ENCODE data around the gene BTBD9. TPM values are rescaled to one million over a fixed set of nuclear protein-coding genes. Genes with fewer than 3 reads are reported as not detected.

The BTBD9 gene
- polyA plus RNA-seq, 1 donor (not counting 4 experiments of a cell fraction or from before 2014, with no cell fraction given), result 6.8 TPM

DNA sequence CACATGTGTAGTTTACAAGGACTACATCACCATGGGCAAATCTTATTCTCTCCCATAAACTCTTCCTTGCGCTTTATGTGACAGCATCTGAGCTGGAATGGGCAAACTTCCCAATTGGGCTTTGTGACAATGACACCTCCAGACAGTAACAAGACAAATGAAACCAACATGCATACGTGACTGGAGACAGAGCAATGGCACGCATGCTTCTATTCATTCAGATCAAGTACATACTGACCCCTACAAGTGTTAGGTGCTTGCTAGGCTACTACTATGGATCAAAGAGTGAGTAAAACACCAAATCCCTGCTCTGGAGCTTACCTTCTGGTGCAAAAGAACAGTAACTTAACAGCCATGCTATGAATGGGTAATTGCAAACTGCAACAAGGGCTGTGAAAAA, 394.9 kb downstream of the BTBD9 start:
- no peaks in the 10 kb centered on the region for H4K20me1 ChIP-seq (ENCODE audit: control insufficient read depth, extremely low read depth, insufficient read depth, low read length)
- DNase-seq (ENCODE audit: low read depth, low spot score), result no peak
- H3K4me2 ChIP-seq (ENCODE audit: control insufficient read depth, extremely low read depth, insufficient read depth, low read depth, low read length), result no peak overlapping the region
- no peak overlapping the region for H2AFZ ChIP-seq (ENCODE audit: control insufficient read depth, low read length)
- H3K9me3 ChIP-seq (ENCODE audit: control insufficient read depth, low read depth, low read length), result peaks cover 2% of the 10 kb centered on the region
- H3K4me3 ChIP-seq (ENCODE audit: control insufficient read depth in 2 of 3, extremely low read depth in 1 of 3, insufficient read depth in 2 of 3, low read depth in 1 of 3, low read length in 3 of 3), result no peak overlapping the region
- H3K36me3 ChIP-seq (ENCODE audit: control insufficient read depth in 2 of 2, extremely low read depth in 1 of 2, insufficient read depth in 2 of 2, low read length in 2 of 2), result peaks cover 0 to 1% of the 10 kb centered on the region in 2 experiments
- FAIRE-seq, result no peak
- no peaks in the 10 kb centered on the region for H3K27me3 ChIP-seq (ENCODE audit: control insufficient read depth, extremely low read depth, insufficient read depth, low read length)
- peaks cover 6% of the 10 kb centered on the region for H3K4me1 ChIP-seq (ENCODE audit: control insufficient read depth, extremely low read depth, insufficient read depth, low read length)
- dilution Hi-C loops (cut with MboI; ENCODE audit: extremely low pct_ligation_motif_present, low sequenced_read_pairs), result no loop called here
- H3K9ac ChIP-seq (ENCODE audit: control insufficient read depth, extremely low read depth, insufficient read depth, low read length), result no peak overlapping the region
- H3K9me1 ChIP-seq (ENCODE audit: control insufficient read depth, extremely low read depth, insufficient read depth, low read length), result no peaks in the 10 kb centered on the region
- H3K27ac ChIP-seq (ENCODE audit: control insufficient read depth, insufficient read depth, low read length), result no peak overlapping the region
- TF ChIP-seq, protein P1, sequence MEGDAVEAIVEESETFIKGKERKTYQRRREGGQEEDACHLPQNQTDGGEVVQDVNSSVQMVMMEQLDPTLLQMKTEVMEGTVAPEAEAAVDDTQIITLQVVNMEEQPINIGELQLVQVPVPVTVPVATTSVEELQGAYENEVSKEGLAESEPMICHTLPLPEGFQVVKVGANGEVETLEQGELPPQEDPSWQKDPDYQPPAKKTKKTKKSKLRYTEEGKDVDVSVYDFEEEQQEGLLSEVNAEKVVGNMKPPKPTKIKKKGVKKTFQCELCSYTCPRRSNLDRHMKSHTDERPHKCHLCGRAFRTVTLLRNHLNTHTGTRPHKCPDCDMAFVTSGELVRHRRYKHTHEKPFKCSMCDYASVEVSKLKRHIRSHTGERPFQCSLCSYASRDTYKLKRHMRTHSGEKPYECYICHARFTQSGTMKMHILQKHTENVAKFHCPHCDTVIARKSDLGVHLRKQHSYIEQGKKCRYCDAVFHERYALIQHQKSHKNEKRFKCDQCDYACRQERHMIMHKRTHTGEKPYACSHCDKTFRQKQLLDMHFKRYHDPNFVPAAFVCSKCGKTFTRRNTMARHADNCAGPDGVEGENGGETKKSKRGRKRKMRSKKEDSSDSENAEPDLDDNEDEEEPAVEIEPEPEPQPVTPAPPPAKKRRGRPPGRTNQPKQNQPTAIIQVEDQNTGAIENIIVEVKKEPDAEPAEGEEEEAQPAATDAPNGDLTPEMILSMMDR (optimal IDR thresholded peaks at IDR 0.05 in 1 of 3, IDR thresholded peaks at IDR 0.05 in 1 of 3, conservative IDR thresholded peaks at IDR 0.05 in 1 of 3; ENCODE audit: extremely low read depth in 1 of 3, insufficient read depth in 2 of 3, low read length in 3 of 3), result no peak
- TF ChIP-seq EZH2 (IDR thresholded peaks at IDR 0.05; ENCODE audit: low read length), result no peak
- H3K79me2 ChIP-seq (ENCODE audit: control insufficient read depth, insufficient read depth, low read length), result no peaks in the 10 kb centered on the region

DNA sequence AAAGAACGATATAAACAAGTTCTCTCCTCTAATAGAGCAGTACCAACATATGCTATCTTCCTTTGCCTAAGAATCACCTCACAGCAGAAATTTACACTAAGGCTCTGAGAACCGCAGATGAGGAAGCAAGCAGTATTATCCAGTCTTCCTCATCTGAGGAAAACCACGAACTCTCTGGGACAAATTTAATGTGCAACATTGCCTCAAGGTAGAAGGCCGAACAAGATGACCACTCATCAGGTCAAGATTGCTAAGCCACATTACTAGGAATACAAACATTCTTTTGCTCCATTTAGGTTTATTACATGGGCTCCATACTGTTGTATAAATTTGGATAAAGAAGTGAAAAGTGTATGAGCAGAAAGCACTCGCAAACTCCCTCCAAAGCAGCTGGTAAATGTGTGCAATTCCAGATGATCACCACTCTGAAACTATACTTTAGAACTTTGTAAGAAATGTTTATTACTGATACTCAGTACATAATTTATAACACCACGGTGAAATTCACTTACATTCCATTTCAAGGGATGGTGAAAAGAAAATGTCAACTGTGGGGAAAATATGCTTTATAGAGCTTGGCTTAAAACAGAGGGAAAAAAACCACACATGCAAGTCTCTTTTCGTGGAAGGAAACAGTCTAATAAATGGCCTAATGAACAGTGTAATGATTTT, 398.4 kb downstream of the BTBD9 start:
- Histone ChIP-seq H3K36me3 (ENCODE audit: control insufficient read depth in 2 of 2, extremely low read depth in 1 of 2, insufficient read depth in 2 of 2, low read length in 2 of 2) (no peaks in the 10 kb centered on the region), H3K9ac (ENCODE audit: control insufficient read depth, extremely low read depth, insufficient read depth, low read length) (no peak overlapping the region), H4K20me1 (ENCODE audit: control insufficient read depth, extremely low read depth, insufficient read depth, low read length) (no peaks in the 10 kb centered on the region), H3K79me2 (ENCODE audit: control insufficient read depth, insufficient read depth, low read length) (no peaks in the 10 kb centered on the region), H3K9me1 (ENCODE audit: control insufficient read depth, extremely low read depth, insufficient read depth, low read length) (no peaks in the 10 kb centered on the region), H3K27ac (ENCODE audit: control insufficient read depth, insufficient read depth, low read length) (no peak overlapping the region), H3K27me3 (ENCODE audit: control insufficient read depth, extremely low read depth, insufficient read depth, low read length) (no peaks in the 10 kb centered on the region), H3K4me2 (ENCODE audit: control insufficient read depth, extremely low read depth, insufficient read depth, low read depth, low read length) (no peak overlapping the region), H3K4me1 (ENCODE audit: control insufficient read depth, extremely low read depth, insufficient read depth, low read length) (no peaks in the 10 kb centered on the region), H2AFZ (ENCODE audit: control insufficient read depth, low read length) (no peak overlapping the region), H3K4me3 (ENCODE audit: control insufficient read depth in 2 of 3, extremely low read depth in 1 of 3, insufficient read depth in 2 of 3, low read depth in 1 of 3, low read length in 3 of 3) (no peak overlapping the region), H3K9me3 (ENCODE audit: control insufficient read depth, low read depth, low read length) (no peaks in the 10 kb centered on the region)
- no peak for TF ChIP-seq EZH2 (IDR thresholded peaks at IDR 0.05; ENCODE audit: low read length)
- TF ChIP-seq, protein P1 (optimal IDR thresholded peaks at IDR 0.05 in 1 of 3, IDR thresholded peaks at IDR 0.05 in 1 of 3, conservative IDR thresholded peaks at IDR 0.05 in 1 of 3; ENCODE audit: extremely low read depth in 1 of 3, insufficient read depth in 2 of 3, low read length in 3 of 3), result no peak
- FAIRE-seq (no peak), DNase-seq (ENCODE audit: low read depth, low spot score) (no peak)
- dilution Hi-C loops (cut with MboI; ENCODE audit: extremely low pct_ligation_motif_present, low sequenced_read_pairs), result no loop called here
